HepG2 (cell line): ENCODE results near the gene FANCL. TPM values are rescaled to one million over a fixed set of nuclear protein-coding genes. Genes with fewer than 3 reads are reported as not detected.

Experiments used
- ATAC-seq: fragments of 200-7000 bp; cut with Tn5 transposase; 3 replicates; pipeline ENCODE4 v1.9.1; 2020; ENCODE audit warnings: mild to moderate bottlenecking, moderate library complexity
- BruUV-seq: library from RNA; stranded (reverse); fragments of 400-500 nt; replicated peaks from 2 replicates; lab custom pipeline; 2021; lab: Mats Ljungman, UMichigan
- CTCF ChIA-PET: fragments of 300-600 bp; formaldehyde crosslinking; extraction: SDS; loops from one replicate; lab custom pipeline; 2021; ENCODE audit warnings: low total read pairs, inconsistent platforms, low intra/inter-chr PET ratio; lab: Yijun Ruan, JAX
- POLR2A ChIA-PET: fragments of 350-600 bp; sonication (Branson Sonifier 250); formaldehyde crosslinking; loops from one replicate; lab custom pipeline; 2020; ENCODE audit warnings: antibody characterized with exemption, inconsistent platforms; lab: Yijun Ruan, JAX
- DNase-seq: peaks from one replicate; pipeline ENCODE4 v3.0.0-alpha.2; 2015; ENCODE audit warnings: low spot score
- FAIRE-seq: peaks from 3 replicates; lab custom pipeline; 2011; peaks lifted over from hg19 to GRCh38; lab: Jason Lieb, UNC
- H2AFZ ChIP-seq: one replicate; pipeline ENCODE4 v1.6.1; 2011; ENCODE audit warnings: low read length, inconsistent platforms
- H3K27ac ChIP-seq: fragments of 300-600 bp; 3 replicates; pipeline ENCODE4 v1.8.0; 2011; ENCODE audit warnings: mixed run types, mild to moderate bottlenecking, mixed read lengths, low read length, inconsistent platforms; ENCODE audit not compliant: insufficient read depth; ENCODE audit errors: extremely low read length
- H3K27me3 ChIP-seq, 2 experiments: fragments of 200-600 bp in 1 of 2; 2 replicates in 1 of 2; 3 replicates in 1 of 2; pipeline versions ENCODE4 v1.6.0 to v1.8.0; 2011; ENCODE audit warnings: low read length in 2 of 2, mild to moderate bottlenecking in 2 of 2, moderate library complexity in 2 of 2, inconsistent platforms in 1 of 2; ENCODE audit not compliant: insufficient read depth in 2 of 2, control insufficient read depth in 1 of 2
- H3K36me3 ChIP-seq, 2 experiments: fragments of 200-600 bp in 1 of 2; replicated peaks in 1 of 2; 2 replicates in 1 of 2; 3 replicates in 1 of 2; pipeline versions ENCODE4 v1.5.1 to v1.8.0; 2011; ENCODE audit warnings: low read length in 2 of 2, inconsistent platforms in 1 of 2; ENCODE audit not compliant: insufficient read depth in 2 of 2, control insufficient read depth in 1 of 2
- H3K4me1 ChIP-seq: 2 replicates; pipeline ENCODE4 v1.5.1; 2012; ENCODE audit warnings: low read length, inconsistent platforms; ENCODE audit not compliant: insufficient read depth
- H3K4me2 ChIP-seq: 2 replicates; pipeline ENCODE4 v1.6.0; 2011; ENCODE audit warnings: low read depth, low read length, inconsistent platforms
- H3K4me3 ChIP-seq, 3 experiments: fragments of 200-600 bp in 1 of 3; sonication (generic), shearing (Covaris generic) in 1 of 3; replicated peaks in 1 of 3; 2 replicates each; pipeline ENCODE4 v1.5.1; 2011 to 2016; ENCODE audit warnings: low read length in 3 of 3, inconsistent platforms in 2 of 3, low read depth in 2 of 3, mild to moderate bottlenecking in 2 of 3, control low read depth in 1 of 3, mixed read lengths in 1 of 3; ENCODE audit not compliant: insufficient read depth in 1 of 3
- H3K79me2 ChIP-seq: one replicate; pipeline ENCODE4 v1.6.1; 2011; ENCODE audit warnings: low read length, inconsistent platforms; ENCODE audit not compliant: insufficient read depth
- H3K9ac ChIP-seq: 2 replicates; pipeline ENCODE4 v1.6.0; 2011; ENCODE audit warnings: mild to moderate bottlenecking, low read depth, low read length, inconsistent platforms; ENCODE audit not compliant: insufficient read depth
- H3K9me3 ChIP-seq: 2 replicates; pipeline ENCODE4 v1.5.1; 2012; ENCODE audit warnings: mild to moderate bottlenecking, low read length
- H4K20me1 ChIP-seq: 2 replicates; pipeline ENCODE4 v1.6.0; 2011; ENCODE audit warnings: inconsistent platforms, mild to moderate bottlenecking, low read length, moderate library complexity; ENCODE audit not compliant: insufficient read depth
- ATM ChIP-seq: fragments of 450-650 bp; IDR thresholded peaks from 2 replicates; pipeline ENCODE4 v1.7.1; 2017; ENCODE audit warnings: mild to moderate bottlenecking, borderline replicate concordance
- ATRX ChIP-seq: sonication (generic); formaldehyde crosslinking; IDR thresholded peaks from 2 replicates; pipeline ENCODE4 v1.4.0; 2020; ENCODE audit warnings: missing genetic modification reagents, borderline replicate concordance
- BRD4 ChIP-seq: sonication (generic); formaldehyde crosslinking; IDR thresholded peaks from 2 replicates; pipeline ENCODE4 v1.4.0; 2020; ENCODE audit warnings: missing genetic modification reagents
- ERF ChIP-seq: IDR thresholded peaks from 2 replicates; pipeline ENCODE4 v1.6.1; 2018; ENCODE audit warnings: missing biosample characterization, missing genetic modification reagents
- FOXJ3 ChIP-seq: sonication (generic); formaldehyde crosslinking; IDR thresholded peaks from 2 replicates; pipeline ENCODE4 v1.4.0; 2020; ENCODE audit warnings: missing genetic modification reagents, mild to moderate bottlenecking, borderline replicate concordance
- GABPA ChIP-seq, 2 experiments: IDR thresholded peaks; 2 replicates each; pipeline ENCODE4 v1.6.1; 2011 to 2016; ENCODE audit warnings: low read depth in 2 of 2, low read length in 1 of 2, missing biosample characterization in 1 of 2, missing genetic modification characterization in 1 of 2
- HMGA1 ChIP-seq: sonication (generic); formaldehyde crosslinking; conservative IDR thresholded peaks from 2 replicates; pipeline ENCODE4 v1.4.0; 2020; ENCODE audit warnings: missing genetic modification reagents
- HOXD1 ChIP-seq: sonication (generic); formaldehyde crosslinking; IDR thresholded peaks from 2 replicates; pipeline ENCODE4 v1.5.0; 2020; ENCODE audit warnings: missing genetic modification reagents
- SMAD1 ChIP-seq: sonication (generic); formaldehyde crosslinking; IDR thresholded peaks from 2 replicates; pipeline ENCODE4 v1.4.0; 2020; ENCODE audit warnings: missing genetic modification reagents, low read depth, mild to moderate bottlenecking, borderline replicate concordance
- ZBTB38 ChIP-seq: sonication (generic); formaldehyde crosslinking; IDR thresholded peaks from 2 replicates; pipeline ENCODE4 v1.5.1; 2020; ENCODE audit warnings: mild to moderate bottlenecking, missing genetic modification reagents
- ZNF180 ChIP-seq: sonication (generic); formaldehyde crosslinking; IDR thresholded peaks from 2 replicates; pipeline ENCODE4 v1.4.0; 2020; ENCODE audit warnings: low read depth, missing genetic modification reagents, borderline replicate concordance
- ZNF224 ChIP-seq: sonication (generic); formaldehyde crosslinking; IDR thresholded peaks from 2 replicates; pipeline ENCODE4 v1.5.0; 2020; ENCODE audit warnings: mild to moderate bottlenecking, missing genetic modification reagents
- ZNF484 ChIP-seq: sonication (generic); formaldehyde crosslinking; IDR thresholded peaks from 2 replicates; pipeline ENCODE4 v1.5.1; 2020; ENCODE audit warnings: mild to moderate bottlenecking, low read depth, missing genetic modification reagents, borderline replicate concordance
- ZNF556 ChIP-seq: sonication (generic); formaldehyde crosslinking; IDR thresholded peaks from 2 replicates; pipeline ENCODE4 v1.4.0; 2020; ENCODE audit warnings: mild to moderate bottlenecking, missing genetic modification reagents, borderline replicate concordance
- ZNF713 ChIP-seq: sonication (generic); formaldehyde crosslinking; IDR thresholded peaks from 2 replicates; pipeline ENCODE4 v1.4.0; 2020; ENCODE audit warnings: mild to moderate bottlenecking, missing genetic modification reagents
- ZNF839 ChIP-seq: sonication (generic); formaldehyde crosslinking; IDR thresholded peaks from 2 replicates; pipeline ENCODE4 v1.4.0; 2020; ENCODE audit warnings: missing genetic modification reagents, mild to moderate bottlenecking, borderline replicate concordance
- WGBS: methylation state at CpG from one replicate; pipeline ENCODE4 v1.1.6; 2017; ENCODE audit warnings: low lambda C conversion rate; 5-methylcytosine and 5-hydroxymethylcytosine counted together
- in situ Hi-C: cut with HindIII; loops from 2 replicates; pipeline ENCODE4 v1.10.0; 2017; ENCODE audit warnings: low pct_unique_long_range_greater_than_20kb; ENCODE audit not compliant: extremely low pct_ligation_motif_present
- intact Hi-C: fragments of 100-400 bp; cut with micrococcal nuclease; formaldehyde crosslinking; loops from one replicate; pipeline ENCODE4 v1.10.0; 2022; ENCODE audit not compliant: unreplicated experiment
- polyA plus RNA-seq, 8 experiments: library from polyadenylated mRNA; depleted of rRNA in 3 of 8; stranded (reverse) in 7 of 8; unstranded in 1 of 8; fragments of >200 nt; fragmentation: Illumina TruSeq in 4 of 8; extraction: Trizol in 4 of 8; gene quantifications; 2 replicates each; pipeline versions ENCODE4 v1.2.1 to v1.2.3, GENCODE V29; 2011 to 2016; ENCODE audit warnings: low read depth in 4 of 8, missing spikeins in 1 of 8, mixed read lengths in 1 of 8; ENCODE audit not compliant: insufficient read depth in 1 of 8
- total RNA-seq, 5 experiments: library from RNA; depleted of rRNA; stranded (reverse); fragments of >200 nt; fragmentation: Illumina TruSeq; extraction: Trizol; gene quantifications; 2 replicates each; pipeline ENCODE4 v1.2.3, GENCODE V29; 2016; ENCODE audit warnings: low read depth in 1 of 5
- TF ChIP-seq, protein P1 (sequence below): IDR thresholded peaks from 2 replicates; pipeline ENCODE4 v1.6.1; 2016; ENCODE audit warnings: mild to moderate bottlenecking
- TF ChIP-seq, protein P2 (sequence below), 2 experiments: sonication (generic) in 1 of 2; formaldehyde crosslinking in 1 of 2; IDR thresholded peaks; 2 replicates each; pipeline versions ENCODE4 v1.6.1 to v1.9.0; 2014 to 2022; ENCODE audit warnings: antibody characterized with exemption in 1 of 2, borderline replicate concordance in 1 of 2, inconsistent platforms in 1 of 2, low read depth in 1 of 2, missing genetic modification reagents in 1 of 2

FANCL gene
- total and polyA plus RNA-seq, 2 of the 13 experiments (the other 11 are each of a cell fraction or from before 2014, with no cell fraction given), result 40.7 to 66.8 TPM

DNA sequence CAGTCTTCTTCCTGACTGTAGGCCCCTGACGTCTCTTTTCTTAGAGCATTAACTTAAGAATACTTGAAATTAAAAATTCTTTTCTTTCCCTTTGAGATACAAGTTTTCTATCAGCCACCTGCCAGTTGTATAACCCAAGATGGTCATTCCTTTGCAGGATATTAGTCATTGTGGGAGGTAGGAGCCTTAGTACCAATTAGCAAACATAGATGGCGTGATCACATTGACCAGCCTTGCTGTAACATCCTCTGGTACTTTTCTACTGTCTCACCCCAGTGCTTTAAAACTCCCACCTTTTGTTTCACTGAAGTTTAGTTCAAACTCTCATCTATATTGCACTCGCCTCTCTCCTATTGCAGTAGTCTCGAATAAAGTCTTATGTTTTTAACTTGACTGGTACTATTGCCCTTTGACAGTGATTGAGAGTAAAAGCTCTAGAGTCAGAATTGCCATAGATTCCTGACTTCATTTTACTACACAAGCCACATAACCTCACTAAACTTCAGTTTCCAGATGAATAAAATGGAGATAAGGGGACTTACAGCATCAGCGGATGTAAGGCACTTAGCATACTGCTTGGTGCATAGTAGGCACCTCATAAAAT lies 120.4 kb downstream of the FANCL start:
- Histone ChIP-seq H3K9ac (no peak overlapping the region), H3K27me3 (no peaks in the 10 kb centered on the region), H3K79me2 (no peaks in the 10 kb centered on the region), H2AFZ (no peak overlapping the region), H3K4me1 (no peaks in the 10 kb centered on the region), H3K36me3 (0 out of 5 replicates have a peak, but pooled peaks cover 0 to 8% of the 10 kb centered on the region in 2 experiments), H3K4me2 (no peak overlapping the region), H3K4me3 (no peak overlapping the region), H3K27ac (no peak overlapping the region), H3K9me3 (no peaks in the 10 kb centered on the region), H4K20me1 (no peaks in the 10 kb centered on the region)
- FAIRE-seq (no peak), ATAC-seq (no peak), DNase-seq (no peak)
- CTCF ChIA-PET, result no interaction called here
- WGBS, result 96% methylated on average over 5 of the region's 5 CpGs
- intact Hi-C loops (no loop called here), in situ Hi-C loops (no loop called here)
- POLR2A ChIA-PET, result no interaction called here
- BruUV-seq, result no TSS peak
- no peak for TF ChIP-seq GABPA (IDR thresholded peaks at IDR 0.05; ENCODE audit: low read depth, low read length)
- TF ChIP-seq GABPA (CRISPR knock-in tag; IDR thresholded peaks at IDR 0.05; ENCODE audit: low read depth), result no peak
- TF ChIP-seq ATRX (CRISPR knock-in tag), result no peak
- TF ChIP-seq ZNF484 (CRISPR knock-in tag), result no peak
- no peak for TF ChIP-seq ZNF839 (CRISPR knock-in tag)
- no peak for TF ChIP-seq HOXD1 (CRISPR knock-in tag)
- no peak for TF ChIP-seq ZBTB38
- no peak for TF ChIP-seq HMGA1 (CRISPR knock-in tag)
- TF ChIP-seq ZNF556 (CRISPR knock-in tag), result no peak
- TF ChIP-seq, protein P1, sequence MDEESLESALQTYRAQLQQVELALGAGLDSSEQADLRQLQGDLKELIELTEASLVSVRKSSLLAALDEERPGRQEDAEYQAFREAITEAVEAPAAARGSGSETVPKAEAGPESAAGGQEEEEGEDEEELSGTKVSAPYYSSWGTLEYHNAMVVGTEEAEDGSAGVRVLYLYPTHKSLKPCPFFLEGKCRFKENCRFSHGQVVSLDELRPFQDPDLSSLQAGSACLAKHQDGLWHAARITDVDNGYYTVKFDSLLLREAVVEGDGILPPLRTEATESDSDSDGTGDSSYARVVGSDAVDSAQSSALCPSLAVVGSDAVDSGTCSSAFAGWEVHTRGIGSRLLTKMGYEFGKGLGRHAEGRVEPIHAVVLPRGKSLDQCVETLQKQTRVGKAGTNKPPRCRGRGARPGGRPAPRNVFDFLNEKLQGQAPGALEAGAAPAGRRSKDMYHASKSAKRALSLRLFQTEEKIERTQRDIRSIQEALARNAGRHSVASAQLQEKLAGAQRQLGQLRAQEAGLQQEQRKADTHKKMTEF (CRISPR knock-in tag), result no peak
- no peak for TF ChIP-seq ATM
- no peak for TF ChIP-seq BRD4 (CRISPR knock-in tag)
- no peak for TF ChIP-seq FOXJ3 (CRISPR knock-in tag)
- no peak for TF ChIP-seq ERF (CRISPR knock-in tag)
- TF ChIP-seq SMAD1 (CRISPR knock-in tag), result no peak
- TF ChIP-seq, protein P2, sequence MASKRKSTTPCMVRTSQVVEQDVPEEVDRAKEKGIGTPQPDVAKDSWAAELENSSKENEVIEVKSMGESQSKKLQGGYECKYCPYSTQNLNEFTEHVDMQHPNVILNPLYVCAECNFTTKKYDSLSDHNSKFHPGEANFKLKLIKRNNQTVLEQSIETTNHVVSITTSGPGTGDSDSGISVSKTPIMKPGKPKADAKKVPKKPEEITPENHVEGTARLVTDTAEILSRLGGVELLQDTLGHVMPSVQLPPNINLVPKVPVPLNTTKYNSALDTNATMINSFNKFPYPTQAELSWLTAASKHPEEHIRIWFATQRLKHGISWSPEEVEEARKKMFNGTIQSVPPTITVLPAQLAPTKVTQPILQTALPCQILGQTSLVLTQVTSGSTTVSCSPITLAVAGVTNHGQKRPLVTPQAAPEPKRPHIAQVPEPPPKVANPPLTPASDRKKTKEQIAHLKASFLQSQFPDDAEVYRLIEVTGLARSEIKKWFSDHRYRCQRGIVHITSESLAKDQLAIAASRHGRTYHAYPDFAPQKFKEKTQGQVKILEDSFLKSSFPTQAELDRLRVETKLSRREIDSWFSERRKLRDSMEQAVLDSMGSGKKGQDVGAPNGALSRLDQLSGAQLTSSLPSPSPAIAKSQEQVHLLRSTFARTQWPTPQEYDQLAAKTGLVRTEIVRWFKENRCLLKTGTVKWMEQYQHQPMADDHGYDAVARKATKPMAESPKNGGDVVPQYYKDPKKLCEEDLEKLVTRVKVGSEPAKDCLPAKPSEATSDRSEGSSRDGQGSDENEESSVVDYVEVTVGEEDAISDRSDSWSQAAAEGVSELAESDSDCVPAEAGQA (IDR thresholded peaks at IDR 0.05; ENCODE audit: low read depth), result no peak
- TF ChIP-seq, protein P2 (CRISPR knock-in tag; IDR thresholded peaks at IDR 0.05; ENCODE audit: borderline replicate concordance), result no peak
- no peak for TF ChIP-seq ZNF224
- no peak for TF ChIP-seq ZNF180 (CRISPR knock-in tag)
- TF ChIP-seq ZNF713 (CRISPR knock-in tag), result no peak
